DOHH2 (cell line): ENCODE data around the gene CHRNB2.

ENCODE experiments used
- H3F3A ChIP-seq: fragments of 200-600 bp; sonication (generic), shearing (Covaris generic); 2 replicates; pipeline ENCODE4 v1.6.0; 2016; ENCODE audit warnings: antibody characterized with exemption, mild to moderate bottlenecking; ENCODE audit not compliant: control insufficient read depth, insufficient read depth
- H3K27ac ChIP-seq: fragments of 200-600 bp; sonication (generic); 2 replicates; pipeline ENCODE4 v1.5.1; 2014; ENCODE audit warnings: low read depth, mild to moderate bottlenecking, low read length, moderate library complexity
- H3K27me3 ChIP-seq: fragments of 200-600 bp; sonication (generic); 2 replicates; pipeline ENCODE4 v1.6.1; 2014; ENCODE audit warnings: mild to moderate bottlenecking, low read length, mixed read lengths; ENCODE audit not compliant: control insufficient read depth
- H3K36me3 ChIP-seq: fragments of 200-600 bp; sonication (generic); 2 replicates; pipeline ENCODE4 v1.6.1; 2014; ENCODE audit warnings: mild to moderate bottlenecking, low read length, moderate library complexity, mixed read lengths; ENCODE audit not compliant: control insufficient read depth
- H3K4me1 ChIP-seq: fragments of 200-600 bp; sonication (generic); 2 replicates; pipeline ENCODE4 v1.6.1; 2014; ENCODE audit warnings: mild to moderate bottlenecking, low read length, mixed read lengths; ENCODE audit not compliant: control insufficient read depth
- H3K4me2 ChIP-seq: fragments of 200-600 bp; sonication (generic); 2 replicates; pipeline ENCODE4 v1.6.0; 2014; ENCODE audit warnings: mild to moderate bottlenecking, low read length, moderate library complexity
- H3K4me3 ChIP-seq: fragments of 200-600 bp; sonication (generic); 2 replicates; pipeline ENCODE4 v1.5.1; 2014; ENCODE audit warnings: mild to moderate bottlenecking, low read length, mixed read lengths
- H3K79me2 ChIP-seq: fragments of 200-600 bp; sonication (generic); 2 replicates; pipeline ENCODE4 v1.6.1; 2014; ENCODE audit warnings: mild to moderate bottlenecking, low read length, mixed read lengths; ENCODE audit not compliant: control insufficient read depth
- H3K9me2 ChIP-seq: fragments of 200-600 bp; sonication (generic); replicated peaks from 2 replicates; pipeline ENCODE4 v1.6.1; 2014; ENCODE audit warnings: mild to moderate bottlenecking, low read length, mixed read lengths; ENCODE audit not compliant: control insufficient read depth
- H3K9me3 ChIP-seq: fragments of 200-600 bp; sonication (generic); 2 replicates; pipeline ENCODE4 v1.6.1; 2014; ENCODE audit warnings: antibody characterized with exemption, low read length, mixed read lengths; ENCODE audit not compliant: control insufficient read depth, insufficient read depth
- H4K20me1 ChIP-seq: fragments of 200-600 bp; sonication (generic); 2 replicates; pipeline ENCODE4 v1.6.0; 2014; ENCODE audit warnings: low read depth, mild to moderate bottlenecking, antibody characterized with exemption, low read length, moderate library complexity; ENCODE audit not compliant: control insufficient read depth, insufficient read depth
- EZH2phosphoT487 ChIP-seq: fragments of 200-600 bp; sonication (generic); IDR thresholded peaks from 2 replicates; pipeline ENCODE4 v1.6.1; 2017; ENCODE audit warnings: borderline replicate concordance, mild to moderate bottlenecking, antibody characterized with exemption, low read length, moderate library complexity, mixed read lengths
- TF ChIP-seq, protein P1 (sequence below): fragments of 200-600 bp; sonication (generic); IDR thresholded peaks from one replicate; pipeline ENCODE4 v1.5.1; 2014; ENCODE audit warnings: antibody characterized with exemption, mild to moderate bottlenecking, low read depth, low read length; ENCODE audit not compliant: poor library complexity, severe bottlenecking

Gene CHRNB2

DNA sequence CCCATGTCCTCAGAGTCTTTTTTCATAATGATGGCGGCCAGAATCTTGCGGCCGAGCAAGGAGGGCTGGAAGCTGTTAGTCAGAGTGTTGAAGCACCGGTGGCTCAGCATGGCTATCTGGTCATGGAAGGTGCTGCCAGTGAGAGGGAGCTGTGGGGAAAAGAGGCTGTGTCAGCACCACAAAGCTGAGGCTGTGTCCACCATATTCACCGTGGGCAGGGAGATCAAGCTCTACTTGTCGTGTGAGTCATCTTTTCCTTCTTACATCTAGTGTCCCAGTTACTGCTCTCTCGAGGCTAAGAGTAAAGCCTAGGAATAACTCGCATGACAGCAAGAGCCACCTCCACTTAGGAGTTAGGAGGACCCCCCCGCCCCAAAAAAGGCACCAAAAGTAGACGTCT lies 22.2 kb downstream of the CHRNB2 start:
- TF ChIP-seq, protein P1, sequence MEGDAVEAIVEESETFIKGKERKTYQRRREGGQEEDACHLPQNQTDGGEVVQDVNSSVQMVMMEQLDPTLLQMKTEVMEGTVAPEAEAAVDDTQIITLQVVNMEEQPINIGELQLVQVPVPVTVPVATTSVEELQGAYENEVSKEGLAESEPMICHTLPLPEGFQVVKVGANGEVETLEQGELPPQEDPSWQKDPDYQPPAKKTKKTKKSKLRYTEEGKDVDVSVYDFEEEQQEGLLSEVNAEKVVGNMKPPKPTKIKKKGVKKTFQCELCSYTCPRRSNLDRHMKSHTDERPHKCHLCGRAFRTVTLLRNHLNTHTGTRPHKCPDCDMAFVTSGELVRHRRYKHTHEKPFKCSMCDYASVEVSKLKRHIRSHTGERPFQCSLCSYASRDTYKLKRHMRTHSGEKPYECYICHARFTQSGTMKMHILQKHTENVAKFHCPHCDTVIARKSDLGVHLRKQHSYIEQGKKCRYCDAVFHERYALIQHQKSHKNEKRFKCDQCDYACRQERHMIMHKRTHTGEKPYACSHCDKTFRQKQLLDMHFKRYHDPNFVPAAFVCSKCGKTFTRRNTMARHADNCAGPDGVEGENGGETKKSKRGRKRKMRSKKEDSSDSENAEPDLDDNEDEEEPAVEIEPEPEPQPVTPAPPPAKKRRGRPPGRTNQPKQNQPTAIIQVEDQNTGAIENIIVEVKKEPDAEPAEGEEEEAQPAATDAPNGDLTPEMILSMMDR, result no peak
- no peak for TF ChIP-seq EZH2phosphoT487
- peaks cover 18% of the 10 kb centered on the region for H3K4me1 ChIP-seq
- no peaks in the 10 kb centered on the region for H3K79me2 ChIP-seq
- H3K27me3 ChIP-seq, result no peaks in the 10 kb centered on the region
- H3K36me3 ChIP-seq, result peaks cover 99% of the 10 kb centered on the region
- H3K4me3 ChIP-seq, result no peak overlapping the region
- H3K9me3 ChIP-seq, result no peaks in the 10 kb centered on the region
- H3K4me2 ChIP-seq, result no peak overlapping the region
- H4K20me1 ChIP-seq, result 0 out of 2 replicates have a peak, but pooled peaks cover 3% of the 10 kb centered on the region
- H3K9me2 ChIP-seq, result no peaks in the 10 kb centered on the region
- H3K27ac ChIP-seq, result no peak overlapping the region
- 0 out of 2 replicates have a peak, but pooled peaks cover 5% of the 10 kb centered on the region for H3F3A ChIP-seq

DNA sequence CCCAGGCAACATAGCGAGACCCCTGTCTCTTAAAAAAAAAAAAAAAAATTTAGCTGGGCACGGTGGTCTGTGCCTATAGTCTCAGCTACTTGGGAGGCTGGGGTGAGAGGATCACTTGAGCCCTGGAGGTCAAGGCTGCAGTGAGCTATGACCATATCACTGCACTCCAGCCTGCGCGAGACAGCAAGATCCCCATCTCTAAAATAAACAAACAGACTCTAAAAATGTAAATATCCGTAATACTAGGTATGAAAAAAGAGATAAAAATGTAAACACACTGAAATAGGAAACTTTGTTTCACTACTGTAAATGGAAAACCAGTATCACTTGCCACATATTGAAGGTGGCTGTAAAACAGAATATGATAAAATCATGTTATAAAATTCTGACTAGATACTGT lies 23.2 kb downstream of the CHRNB2 start:
- H3K27ac ChIP-seq, result no peak overlapping the region
- H3K36me3 ChIP-seq, result peaks cover 96% of the 10 kb centered on the region
- no peak for TF ChIP-seq EZH2phosphoT487
- TF ChIP-seq, protein P1, result no peak
- H3K27me3 ChIP-seq, result no peaks in the 10 kb centered on the region
- no peaks in the 10 kb centered on the region for H3K79me2 ChIP-seq
- no peak overlapping the region for H3K4me2 ChIP-seq
- H4K20me1 ChIP-seq, result no peaks in the 10 kb centered on the region
- no peak overlapping the region for H3K4me3 ChIP-seq
- H3K9me3 ChIP-seq, result no peaks in the 10 kb centered on the region
- H3K4me1 ChIP-seq, result peaks cover 8% of the 10 kb centered on the region
- H3F3A ChIP-seq, result no peaks in the 10 kb centered on the region
- H3K9me2 ChIP-seq, result no peaks in the 10 kb centered on the region

DNA sequence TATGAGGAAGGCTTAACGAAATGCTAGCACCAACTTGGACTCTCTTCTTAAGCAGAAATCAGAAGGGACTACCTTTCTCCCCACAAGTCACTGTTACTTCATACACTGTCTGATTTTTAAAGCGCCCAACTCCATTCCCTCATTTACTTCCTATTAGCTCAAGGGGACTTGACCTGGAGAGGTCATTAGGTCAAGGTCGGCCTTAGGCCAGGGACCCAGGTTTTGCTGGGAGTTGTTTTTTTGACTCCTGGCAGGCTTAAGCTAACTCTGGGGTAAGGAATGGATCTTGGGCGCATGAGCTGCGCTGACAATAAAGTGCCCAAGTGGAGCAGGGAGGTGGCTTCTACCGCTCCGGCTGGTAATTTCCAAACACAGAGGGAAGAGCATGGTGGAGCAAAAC lies 23.6 kb downstream of the CHRNB2 start:
- H3K27ac ChIP-seq, result no peak overlapping the region
- peaks cover 4% of the 10 kb centered on the region for H3K4me1 ChIP-seq
- no peak overlapping the region for H3K4me2 ChIP-seq
- no peak overlapping the region for H3K4me3 ChIP-seq
- no peaks in the 10 kb centered on the region for H3K27me3 ChIP-seq
- no peaks in the 10 kb centered on the region for H3K79me2 ChIP-seq
- H3K9me3 ChIP-seq, result no peaks in the 10 kb centered on the region
- H4K20me1 ChIP-seq, result no peaks in the 10 kb centered on the region
- TF ChIP-seq, protein P1, result no peak
- TF ChIP-seq EZH2phosphoT487, result no peak
- peaks cover 96% of the 10 kb centered on the region for H3K36me3 ChIP-seq
- no peaks in the 10 kb centered on the region for H3F3A ChIP-seq
- H3K9me2 ChIP-seq, result no peaks in the 10 kb centered on the region
